HuH-7.5 (cell line): ENCODE results near the gene INTS1.

Experiments
- DNase-seq: peaks from one replicate; pipeline ENCODE4 v3.0.0; 2011; ENCODE audit warnings: low spot score

The INTS1 gene

DNA sequence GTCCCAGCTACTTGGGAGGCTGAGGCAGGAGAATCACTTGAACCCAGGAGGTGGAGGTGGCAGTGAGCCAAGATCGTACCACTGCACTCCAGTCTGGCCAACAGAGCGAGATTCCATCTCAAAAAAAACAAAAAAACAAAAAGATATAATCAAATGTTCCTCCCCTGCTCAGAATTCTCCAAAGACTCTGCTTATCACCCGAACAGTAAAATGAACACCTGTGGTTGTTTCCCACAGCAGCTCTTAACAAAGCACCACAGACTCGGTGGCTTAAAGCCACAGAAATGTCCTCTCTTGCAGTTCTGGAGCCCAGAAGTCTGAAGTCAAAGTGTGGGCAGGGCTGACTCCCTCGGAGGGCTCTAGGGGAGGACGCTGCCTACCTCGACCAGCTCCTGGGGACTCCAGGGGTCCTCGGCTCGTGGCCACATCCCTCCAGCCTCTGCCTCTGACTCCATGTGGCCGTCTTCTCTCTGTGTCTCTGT lies 4.1 kb upstream of the INTS1 start:
- no peak for DNase-seq

DNA sequence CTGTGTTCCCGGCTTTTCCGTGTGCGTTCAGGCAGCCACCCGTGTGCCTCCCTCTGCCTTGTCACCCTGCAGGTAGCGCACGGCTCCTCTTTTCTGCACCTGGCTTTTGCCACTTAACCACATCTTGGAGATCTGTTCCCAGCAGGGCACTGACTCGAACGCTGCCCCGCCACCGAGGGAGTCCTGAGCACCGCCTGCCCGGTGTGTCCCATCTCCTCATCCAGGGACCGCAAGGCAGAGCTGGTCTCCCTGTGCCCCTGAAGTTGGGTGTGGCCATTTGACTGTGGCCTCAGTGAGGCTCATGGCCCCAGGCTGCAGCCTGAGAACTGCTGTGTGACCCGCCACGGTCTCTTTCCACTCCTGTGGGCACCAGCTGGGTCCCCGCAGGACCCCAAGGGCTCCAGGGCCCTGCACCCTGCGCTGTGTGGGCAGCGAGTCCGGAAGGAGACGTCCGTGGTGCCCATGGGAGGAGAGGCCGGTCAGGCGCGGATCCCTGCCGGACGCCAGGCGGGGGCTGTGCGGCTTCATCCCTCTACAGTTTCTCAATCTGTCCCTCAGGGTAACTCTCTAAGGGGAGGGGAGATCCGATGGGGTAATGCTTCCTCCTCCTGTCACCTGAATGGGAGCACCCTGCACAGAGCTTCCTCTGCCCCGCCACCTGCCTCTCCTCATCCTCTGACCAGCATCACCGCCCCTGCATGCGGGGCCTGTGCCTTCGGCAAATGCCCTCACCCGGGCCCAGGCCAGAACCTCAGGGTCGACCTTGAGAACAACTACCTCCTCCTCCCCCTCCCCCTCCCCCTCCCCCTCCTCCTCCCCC lies 1.8 kb upstream of the INTS1 start:
- no peak for DNase-seq

DNA sequence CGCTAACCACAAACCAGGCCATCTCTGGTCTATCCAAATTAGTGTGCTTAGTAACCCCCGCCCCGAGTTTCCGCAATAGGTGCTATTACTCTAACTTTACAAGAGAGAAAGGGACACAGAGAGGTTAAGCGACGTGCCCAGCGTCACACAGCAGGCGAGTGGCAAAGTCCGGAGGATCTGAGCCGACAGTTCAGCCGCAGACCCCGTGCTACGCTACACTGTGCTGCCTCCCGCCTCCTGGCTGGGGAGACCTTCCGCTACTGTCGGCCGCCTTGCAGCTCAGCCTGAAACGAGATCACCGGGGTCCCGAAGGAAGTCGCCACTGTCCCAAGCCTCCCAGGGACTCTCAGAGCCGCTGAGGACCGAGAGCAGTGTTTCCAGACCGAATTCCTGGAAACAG lies 799 bp downstream of the INTS1 start:
- DNase-seq = no peak

DNA sequence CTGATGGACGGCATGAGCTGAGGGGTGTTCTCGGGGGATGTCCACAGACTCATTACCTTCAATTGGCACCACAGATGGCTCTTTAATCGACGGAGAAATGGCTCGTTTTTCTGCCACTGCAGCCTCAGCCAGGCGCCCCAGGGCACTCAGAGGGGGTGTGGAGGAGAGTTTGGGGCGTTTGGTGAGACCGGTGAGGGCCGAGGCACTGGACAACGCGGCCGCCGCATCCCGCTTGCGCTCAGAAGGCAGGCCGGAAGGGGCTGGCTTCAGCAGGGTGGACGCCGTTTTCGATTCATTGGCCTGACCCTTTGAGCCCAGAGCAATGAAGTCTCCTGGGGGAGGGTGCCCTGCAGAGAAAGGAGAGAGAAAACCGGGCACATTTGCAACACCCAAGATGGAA lies 1.3 kb downstream of the INTS1 start:
- DNase-seq = no peak

DNA sequence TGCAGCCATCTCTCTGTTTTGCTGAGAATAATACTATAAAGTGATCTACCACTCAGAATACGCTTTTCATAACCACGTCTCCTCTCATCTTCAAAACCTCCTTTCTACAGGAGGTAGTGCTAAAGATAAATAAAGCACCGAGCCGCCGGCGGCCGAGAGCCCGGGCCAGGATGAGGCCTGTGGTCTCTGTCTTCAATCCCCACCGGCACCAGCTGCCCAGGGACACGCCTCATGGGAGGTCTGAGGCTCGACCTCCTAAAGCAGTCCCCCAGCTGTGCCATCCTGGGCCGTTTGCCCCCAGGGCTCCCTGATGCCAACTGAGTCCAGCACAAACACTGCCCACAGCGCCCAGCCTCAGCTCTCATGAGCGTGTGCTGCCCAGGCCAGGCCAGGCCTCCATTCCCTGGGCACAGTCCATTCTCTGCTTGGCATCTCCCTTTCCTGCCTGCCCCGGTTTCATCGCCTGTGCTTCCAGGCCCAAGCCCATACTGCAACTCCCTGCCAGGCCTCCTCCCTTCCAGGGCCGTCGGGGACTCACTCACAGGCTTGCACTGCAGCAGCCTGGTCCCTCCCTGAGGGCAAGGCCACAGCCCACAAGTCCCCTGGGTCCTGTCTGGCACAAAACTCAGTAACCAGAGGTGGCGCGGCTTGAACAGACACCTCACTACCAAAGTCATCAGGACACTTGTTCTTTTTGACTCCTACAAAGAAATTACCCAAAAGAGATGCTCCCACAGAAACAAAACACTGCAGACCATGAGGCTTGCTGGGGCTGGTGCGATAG lies 2.5 kb downstream of the INTS1 start:
- DNase-seq = no peak

DNA sequence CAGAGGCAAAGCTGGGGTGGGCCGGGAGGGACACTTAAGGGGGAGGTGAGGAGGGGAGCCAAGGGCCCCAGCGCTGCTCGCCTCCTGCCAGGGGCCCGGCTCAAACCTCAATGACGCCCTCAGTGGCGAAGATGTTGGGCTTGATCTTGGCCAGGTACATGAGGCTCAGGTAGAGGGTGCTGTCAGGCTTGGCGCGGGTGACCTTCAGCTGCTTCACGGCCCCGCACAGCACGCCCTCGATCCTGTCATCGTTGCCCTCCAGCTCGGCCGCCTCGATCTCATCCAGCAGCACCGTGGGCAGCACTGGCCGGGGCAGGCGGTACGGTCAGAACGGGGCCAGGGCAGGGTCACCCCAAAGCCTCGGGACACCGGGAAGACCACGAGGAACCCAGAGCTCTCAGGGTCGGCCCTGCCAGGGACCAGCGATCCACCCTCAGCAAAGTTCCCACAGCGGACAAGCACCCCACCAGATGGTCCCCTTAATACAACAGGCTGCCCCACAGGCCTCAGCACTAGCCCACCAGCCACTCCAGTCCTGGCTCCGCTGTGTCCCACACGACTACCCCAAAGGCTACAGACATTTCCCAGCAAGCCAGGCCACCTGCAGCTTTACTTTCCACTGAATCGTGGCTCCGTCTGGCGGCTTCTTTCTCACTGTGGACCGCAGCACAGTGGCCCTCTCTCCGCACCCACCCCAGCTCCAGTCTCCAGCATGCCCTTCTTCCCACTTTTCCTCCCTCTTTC lies 4.0 kb downstream of the INTS1 start:
- no peak for DNase-seq

DNA sequence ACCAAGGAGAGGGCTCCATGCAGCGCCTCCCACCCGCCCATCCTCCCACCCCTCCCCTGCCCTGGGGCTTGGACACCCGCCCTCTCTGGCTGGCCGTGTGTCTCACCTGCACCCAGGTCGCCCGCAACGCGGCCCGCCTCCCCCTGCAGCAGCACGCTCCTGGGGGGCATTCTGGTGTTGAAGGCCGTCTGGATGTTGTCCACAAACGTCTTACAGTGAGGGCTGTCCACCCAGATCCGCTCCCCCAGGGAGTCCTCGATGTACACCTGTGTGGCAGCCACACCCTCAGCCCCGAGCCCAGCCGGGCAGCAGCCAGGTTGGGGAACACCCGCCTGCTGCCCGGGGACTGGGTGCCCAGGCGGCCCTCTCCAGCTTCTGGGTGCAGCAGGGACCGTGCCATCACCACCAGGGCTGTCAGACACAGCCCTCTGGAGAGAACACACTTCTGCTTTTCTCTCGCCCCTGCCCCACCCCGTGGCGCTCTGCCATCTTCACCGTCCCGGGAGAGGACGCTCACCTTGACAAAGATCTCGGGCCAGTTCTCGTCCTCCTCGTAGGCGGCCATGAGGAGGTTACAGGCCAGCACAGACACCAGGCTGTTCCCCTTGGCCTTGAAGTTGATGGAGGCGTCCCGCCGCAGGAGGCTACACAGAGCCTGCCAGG lies 4.7 kb downstream of the INTS1 start:
- DNase-seq = no peak

DNA sequence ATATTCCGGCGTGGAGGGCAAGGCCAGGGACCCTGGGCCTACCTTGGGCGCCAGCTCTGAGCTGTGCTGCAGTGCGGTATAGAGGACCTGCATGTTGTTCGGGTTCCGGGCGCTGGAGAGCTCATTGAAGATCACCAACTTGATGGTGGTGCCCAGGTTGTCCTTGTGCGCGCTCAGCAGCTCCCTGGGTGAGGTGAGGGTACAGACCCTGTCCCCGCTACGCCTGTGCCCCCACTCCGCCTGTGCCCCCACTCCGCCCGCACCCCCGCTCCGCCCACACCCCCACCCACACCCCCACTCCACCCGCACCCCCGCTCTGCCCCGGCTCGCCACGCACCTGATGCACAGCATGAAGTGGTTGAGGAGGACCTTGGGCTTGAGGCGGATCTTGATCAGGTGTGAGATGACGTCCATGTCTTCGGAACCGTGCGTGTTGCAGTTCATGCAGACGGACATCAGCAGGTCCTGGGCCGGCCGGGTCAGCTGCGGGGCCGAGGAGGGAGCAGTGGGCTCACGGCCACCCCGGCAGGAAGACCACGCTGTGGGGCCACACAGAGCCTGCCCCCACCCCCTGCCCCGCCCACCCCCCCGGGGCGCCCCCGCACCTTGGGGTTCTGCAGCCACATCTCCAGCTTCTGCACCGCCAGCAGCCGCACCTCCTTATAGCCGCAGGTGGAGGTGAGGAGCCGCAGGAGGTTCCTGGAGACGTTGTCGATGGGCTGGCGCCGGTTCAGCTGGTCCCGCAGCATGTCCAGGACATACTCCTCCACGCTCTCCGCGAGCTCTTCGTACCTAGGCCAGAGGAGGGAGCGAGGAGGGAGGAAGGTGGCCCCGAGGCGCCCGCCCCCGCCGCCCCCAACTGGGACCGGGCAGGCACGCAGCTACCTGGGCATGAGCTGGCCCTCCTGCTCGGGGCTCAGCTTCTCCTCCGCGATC lies 5.6 kb downstream of the INTS1 start:
- DNase-seq = no peak

DNA sequence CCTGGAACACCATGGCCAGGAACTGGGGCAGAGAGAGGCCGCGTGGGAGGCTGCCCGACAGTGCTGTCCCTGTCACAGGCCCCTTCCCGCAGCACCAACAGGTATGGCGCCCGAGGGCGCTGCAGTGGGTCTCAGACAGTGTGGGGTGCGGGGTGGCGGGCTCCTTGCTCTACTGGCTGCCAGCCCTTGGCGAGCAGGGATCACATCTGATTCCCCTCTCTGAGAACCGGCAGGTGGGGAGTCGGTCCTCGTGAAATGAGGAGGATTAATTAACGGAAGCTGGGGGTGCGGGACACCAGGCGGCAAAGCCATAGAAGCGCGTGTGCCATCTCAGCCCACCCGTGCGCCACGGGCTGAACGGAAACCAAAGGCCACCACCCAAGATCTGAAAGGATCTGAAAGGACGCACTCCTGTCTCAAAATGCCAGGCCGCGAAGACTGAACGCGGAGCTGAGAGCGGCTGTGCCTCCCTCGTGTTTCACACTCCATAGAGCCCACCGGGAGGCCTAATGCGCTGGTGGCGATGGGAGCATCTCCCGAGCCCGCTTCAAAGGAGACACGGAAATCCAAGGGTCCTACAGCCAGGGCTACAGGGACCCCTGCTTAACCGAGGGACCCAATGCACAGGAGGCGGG lies 6.8 kb downstream of the INTS1 start:
- DNase-seq = no peak

DNA sequence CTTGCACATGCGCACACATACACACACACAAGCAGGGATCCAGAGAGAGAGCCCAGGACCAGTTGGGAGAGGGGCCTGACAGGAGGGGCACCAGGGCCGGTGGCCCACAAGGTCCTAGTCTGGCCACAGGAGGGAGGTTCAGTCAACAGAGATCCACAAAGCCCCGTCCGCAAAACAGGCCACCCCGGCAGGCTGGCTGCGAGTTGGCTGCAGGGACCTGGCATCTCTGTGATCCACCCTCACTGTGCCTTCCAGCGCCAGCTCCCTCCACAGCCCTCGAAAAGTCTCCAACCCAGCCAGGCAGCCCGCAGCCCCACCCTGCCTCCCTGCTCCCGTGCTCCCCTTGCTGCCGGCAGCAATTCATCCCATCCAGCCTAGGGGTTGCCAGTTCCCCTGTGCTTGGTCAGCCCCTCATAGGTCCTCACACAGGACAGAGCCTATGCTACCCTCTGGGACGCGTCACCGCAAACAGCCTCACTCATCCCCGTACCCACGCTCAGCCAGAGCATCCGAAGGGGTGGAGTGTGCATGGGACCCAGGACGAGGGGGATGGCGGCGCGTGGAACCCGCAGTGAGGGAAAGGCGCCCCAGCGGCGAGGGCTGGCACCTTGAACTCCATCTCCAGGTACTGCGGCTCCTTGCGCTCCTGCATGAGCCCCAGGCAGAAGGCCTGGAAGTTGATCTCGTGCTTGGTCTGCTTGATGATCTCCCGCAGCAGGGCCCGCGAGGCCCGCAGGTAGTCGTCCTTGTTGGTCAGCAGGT lies 7.5 kb downstream of the INTS1 start:
- no peak for DNase-seq

DNA sequence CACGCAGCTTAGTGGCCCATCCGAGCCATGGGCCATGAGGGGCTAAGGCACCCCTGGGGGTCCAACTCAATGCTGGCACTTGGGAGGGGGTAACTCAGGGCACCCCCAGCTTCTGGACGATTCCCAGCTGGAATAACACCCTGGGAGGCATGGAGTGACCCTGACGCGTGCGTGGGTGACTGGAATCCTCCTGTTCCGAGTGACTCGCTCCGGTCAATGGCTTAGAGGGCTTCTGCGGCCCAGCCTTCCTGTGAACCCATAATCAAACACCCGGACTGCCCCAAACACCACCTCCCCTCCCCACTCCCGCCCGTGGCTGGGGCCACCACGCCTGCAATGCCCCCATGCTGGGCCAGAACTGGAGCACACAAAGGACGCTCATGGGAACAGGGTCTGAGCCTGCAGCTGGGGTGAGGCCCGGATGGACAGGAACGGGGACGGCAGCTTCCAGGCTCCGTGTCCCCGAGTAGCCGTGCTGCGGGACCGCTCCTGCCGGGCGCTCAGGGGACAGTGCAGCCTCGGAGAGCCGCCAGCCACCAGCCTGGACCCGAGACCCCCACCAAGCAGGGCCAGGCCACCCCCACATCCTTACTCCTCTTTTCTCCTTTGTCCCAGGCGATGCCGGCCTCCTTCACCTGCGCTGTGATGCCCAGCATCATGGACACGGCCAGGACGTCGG lies 8.5 kb downstream of the INTS1 start:
- DNase-seq = no peak

DNA sequence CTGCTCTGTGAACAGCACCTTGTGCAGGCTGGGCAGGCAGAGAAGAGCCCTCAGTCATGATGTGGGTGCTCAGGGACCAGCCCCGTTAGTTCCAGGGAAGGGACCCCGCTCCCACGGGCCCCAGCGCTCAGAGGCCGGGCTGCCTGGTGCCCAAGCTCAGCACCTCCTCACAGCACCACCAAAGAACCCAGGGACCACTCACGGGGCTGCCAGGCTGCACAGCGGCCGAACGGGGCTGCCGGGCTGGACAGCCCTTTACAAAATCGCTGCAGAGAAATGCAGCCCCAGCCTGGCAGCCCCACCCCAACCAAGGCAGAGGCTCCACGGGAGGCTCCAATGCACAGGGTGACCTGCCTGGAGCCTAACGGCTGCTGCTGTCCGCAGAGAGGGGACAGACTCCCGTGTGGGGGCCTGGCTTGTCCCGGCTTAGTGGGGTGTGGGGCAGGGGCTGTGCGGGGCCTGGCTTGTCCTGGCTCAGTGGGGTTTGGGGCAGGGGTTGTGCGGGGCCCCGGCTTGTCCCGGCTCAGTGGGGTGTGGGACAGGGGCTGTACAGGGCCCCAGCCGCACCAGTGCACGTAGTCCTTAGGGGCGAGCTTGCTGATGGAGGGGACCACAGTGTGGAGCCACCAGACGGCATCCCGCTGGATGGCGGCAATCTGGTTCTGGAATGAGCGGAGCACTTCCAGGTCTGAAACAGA lies 9.2 kb downstream of the INTS1 start:
- DNase-seq = no peak

DNA sequence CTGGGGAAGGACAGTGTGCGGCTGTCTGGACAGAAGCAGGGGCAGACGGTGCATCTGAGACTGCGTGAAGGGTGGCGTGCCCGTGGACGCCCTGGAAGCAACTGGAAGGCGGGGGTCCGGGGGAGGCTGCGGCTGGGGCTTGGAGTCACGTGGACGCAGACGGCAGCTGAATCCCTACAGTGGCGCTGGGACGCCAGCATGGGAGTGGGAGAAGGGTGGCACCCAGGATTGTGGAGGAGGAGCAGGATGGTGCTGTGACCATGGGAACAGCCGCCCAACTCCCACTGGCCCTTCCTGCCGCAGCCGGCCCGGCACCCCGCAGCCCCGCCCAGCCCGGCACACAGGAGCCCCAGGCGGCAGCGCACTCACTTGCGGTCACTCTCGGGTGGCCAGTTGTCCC lies 9.7 kb downstream of the INTS1 start:
- DNase-seq = no peak

DNA sequence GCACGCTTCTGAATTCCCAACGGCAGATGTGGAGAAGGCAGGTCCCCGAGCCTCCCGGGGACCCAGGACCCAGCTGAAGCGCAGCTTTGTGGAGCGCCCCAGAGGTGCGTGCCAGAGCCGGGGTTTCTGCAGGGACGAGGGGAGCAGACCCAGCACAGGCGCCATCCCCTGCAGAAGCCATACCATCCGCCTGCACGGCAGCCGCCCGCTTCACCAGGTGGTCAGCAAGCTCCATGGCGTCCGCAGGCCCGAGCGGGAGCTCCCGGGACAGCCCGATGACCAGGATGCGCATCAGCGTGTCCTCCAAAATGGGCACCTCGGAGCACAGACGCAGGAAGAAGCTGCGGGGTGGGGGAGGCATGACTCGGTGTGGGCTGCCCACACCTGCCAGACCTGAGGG lies 10.6 kb downstream of the INTS1 start:
- DNase-seq = no peak

DNA sequence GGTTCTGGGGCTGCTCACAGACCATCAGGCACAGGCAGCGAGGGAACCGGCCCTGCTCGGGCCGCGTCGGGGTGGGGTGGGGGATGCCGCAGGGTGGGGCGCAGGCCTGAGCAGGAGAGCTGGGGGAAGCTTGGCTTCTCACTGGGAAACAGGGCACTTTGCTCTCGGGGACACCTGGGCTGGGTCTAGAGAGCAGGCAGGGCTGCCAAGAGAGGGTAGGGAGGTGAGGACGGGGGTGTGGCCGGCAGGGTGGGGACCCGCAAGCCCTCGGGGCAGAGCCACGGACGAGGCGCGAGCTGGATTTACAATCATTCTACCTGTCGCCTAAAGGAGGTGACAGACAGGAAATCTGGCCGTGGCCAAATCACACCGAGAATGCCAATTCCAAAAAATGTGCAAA lies 11.1 kb downstream of the INTS1 start:
- DNase-seq = no peak

DNA sequence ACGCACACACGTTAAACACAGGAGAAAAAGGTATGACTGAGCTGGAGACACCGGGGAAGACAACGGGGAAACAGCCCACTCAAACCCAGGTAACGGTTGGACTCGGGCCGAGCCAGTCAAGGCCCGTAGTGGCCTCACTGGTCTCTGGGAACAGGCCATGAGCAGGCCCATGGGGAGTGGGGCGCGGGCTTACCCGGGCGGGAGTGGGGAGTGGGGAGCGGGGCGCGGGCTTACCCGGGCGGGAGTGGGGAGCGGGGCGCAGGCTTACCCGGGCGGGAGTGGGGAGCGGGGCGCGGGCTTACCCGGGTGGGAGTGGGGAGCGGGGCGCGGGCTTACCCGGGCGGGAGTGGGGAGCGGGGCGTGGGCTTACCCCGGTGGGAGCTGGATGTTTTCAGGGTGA lies 11.5 kb downstream of the INTS1 start:
- no peak for DNase-seq

DNA sequence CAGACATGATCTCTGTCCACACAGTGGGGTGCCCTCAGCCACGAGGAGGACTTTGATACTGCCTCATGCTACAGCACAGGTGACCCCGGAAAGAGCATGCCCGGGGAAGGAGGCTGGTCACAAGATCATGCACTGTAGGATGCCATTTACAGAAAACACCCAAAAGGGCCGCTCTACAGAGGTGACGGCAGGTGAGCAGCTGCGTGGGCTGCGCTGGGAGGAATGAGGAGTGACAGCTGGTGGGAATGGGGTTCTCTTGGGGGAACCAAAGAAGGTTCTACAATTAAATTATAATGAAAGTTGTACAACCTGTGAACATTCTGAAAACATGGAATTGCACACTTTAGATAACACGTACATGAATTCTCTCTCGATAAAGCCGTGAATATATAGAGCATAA lies 12.0 kb downstream of the INTS1 start:
- DNase-seq = no peak

DNA sequence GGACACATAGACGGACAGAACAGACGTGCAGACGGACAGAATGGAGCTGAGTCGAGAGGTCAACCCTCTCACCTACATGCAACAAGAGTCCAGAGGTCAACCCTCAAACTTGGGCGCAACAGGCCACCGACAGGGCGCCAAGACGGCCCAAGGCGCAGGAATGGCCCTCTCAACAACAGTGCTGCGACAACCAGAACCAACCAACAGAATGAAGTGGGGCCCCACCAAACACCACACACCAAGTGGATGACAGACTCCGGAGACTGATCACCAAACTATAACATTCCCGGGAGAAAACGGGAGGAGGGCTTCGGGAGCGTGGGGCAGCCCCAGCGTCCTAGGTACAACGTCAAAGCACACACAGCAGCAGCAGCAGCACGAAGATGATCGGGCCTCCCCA lies 13.4 kb downstream of the INTS1 start:
- no peak for DNase-seq

DNA sequence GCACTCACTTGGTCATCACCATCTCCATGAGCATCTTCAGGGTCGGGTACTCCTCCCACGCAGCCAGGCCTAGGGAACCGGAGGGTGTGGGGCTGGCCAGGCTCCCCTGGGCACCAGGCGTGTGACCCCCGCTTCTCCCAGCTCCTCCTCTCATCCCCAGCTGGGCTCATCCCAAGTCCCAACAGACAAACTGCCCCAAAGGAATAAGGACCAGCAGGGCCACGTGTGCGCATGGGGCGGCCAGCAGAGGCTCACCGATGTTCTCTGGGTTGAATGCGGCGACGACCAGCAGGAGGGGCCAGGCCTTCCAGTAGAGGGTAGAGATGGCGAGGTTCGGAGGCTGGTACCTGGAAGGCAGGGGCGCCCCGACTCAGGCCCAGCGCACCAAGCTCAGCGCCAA lies 14.9 kb downstream of the INTS1 start:
- DNase-seq = no peak
